IMR-90 (cell line): ENCODE data around the gene NHLRC3. TPM values are rescaled to one million over a fixed set of nuclear protein-coding genes. Genes with fewer than 3 reads are reported as not detected.

ENCODE experiments used
- ATAC-seq: fragments of 200-7000 bp; cut with Tn5 transposase; 2 replicates; pipeline ENCODE4 v1.9.1; 2020; ENCODE audit warnings: low read depth, mild to moderate bottlenecking, moderate library complexity
- BruUV-seq: library from RNA; stranded (reverse); fragments of 400-500 nt; replicated peaks from 2 replicates; lab custom pipeline; 2021; lab: Mats Ljungman, UMichigan
- CTCF ChIA-PET: fragments of 300-600 bp; formaldehyde crosslinking; extraction: SDS; loops from one replicate; lab custom pipeline; 2021; ENCODE audit warnings: antibody characterized with exemption; lab: Yijun Ruan, JAX
- POLR2A ChIA-PET: fragments of 300-600 bp; sonication (Branson Sonifier 250); formaldehyde crosslinking; loops from one replicate; lab custom pipeline; 2022; ENCODE audit warnings: antibody characterized with exemption; ENCODE audit not compliant: unreplicated experiment; lab: Charles Lee
- DNase-seq: peaks from one replicate; pipeline ENCODE4 v3.0.0; 2013
- H2AFZ ChIP-seq: replicated peaks from 2 replicates; pipeline ENCODE3; 2013; ENCODE audit warnings: low read length, mild to moderate bottlenecking; ENCODE audit not compliant: poor library complexity
- H2AK5ac ChIP-seq: 2 replicates; pipeline ENCODE4 v1.6.1; 2013; ENCODE audit warnings: low read depth, low read length, inconsistent platforms
- H2AK9ac ChIP-seq: replicated peaks from 2 replicates; pipeline ENCODE3; 2013; ENCODE audit warnings: mild to moderate bottlenecking, low read depth, low read length, moderate library complexity; ENCODE audit not compliant: poor library complexity
- H2BK120ac ChIP-seq: 2 replicates; pipeline ENCODE4 v1.6.1; 2013; ENCODE audit warnings: low read depth, low read length, inconsistent platforms
- H2BK15ac ChIP-seq: 3 replicates; pipeline ENCODE4 v1.6.1; 2013; ENCODE audit warnings: low read depth, low read length, inconsistent platforms
- H2BK20ac ChIP-seq: 2 replicates; pipeline ENCODE4 v1.6.1; 2013; ENCODE audit warnings: low read depth, mild to moderate bottlenecking, inconsistent platforms, low read length, moderate library complexity
- H2BK5ac ChIP-seq: 2 replicates; pipeline ENCODE4 v1.6.1; 2013; ENCODE audit warnings: mild to moderate bottlenecking, low read depth, low read length, inconsistent platforms; ENCODE audit not compliant: poor library complexity, severe bottlenecking
- H3K14ac ChIP-seq: replicated peaks from 2 replicates; pipeline ENCODE4 v1.6.1; 2013; ENCODE audit warnings: low read depth, low read length, inconsistent platforms
- H3K18ac ChIP-seq: 2 replicates; pipeline ENCODE4 v1.6.1; 2013; ENCODE audit warnings: low read depth, low read length, control low read depth
- H3K23ac ChIP-seq: 2 replicates; pipeline ENCODE4 v1.6.1; 2013; ENCODE audit warnings: low read depth, low read length, inconsistent platforms
- H3K27ac ChIP-seq: 2 replicates; pipeline ENCODE4 v1.5.1; 2013; ENCODE audit warnings: mild to moderate bottlenecking, control low read depth, low read length; ENCODE audit not compliant: insufficient read depth
- H3K27me3 ChIP-seq: 2 replicates; pipeline ENCODE4 v1.6.1; 2013; ENCODE audit warnings: low read length; ENCODE audit not compliant: control insufficient read depth, insufficient read depth
- H3K36me3 ChIP-seq: 2 replicates; pipeline ENCODE4 v1.6.1; 2013; ENCODE audit warnings: low read length, mixed read lengths; ENCODE audit not compliant: control insufficient read depth, insufficient read depth
- H3K4ac ChIP-seq: 2 replicates; pipeline ENCODE4 v1.6.1; 2013; ENCODE audit warnings: low read depth, low read length, inconsistent platforms
- H3K4me1 ChIP-seq: 2 replicates; pipeline ENCODE4 v1.6.1; 2013; ENCODE audit warnings: low read length, mixed read lengths; ENCODE audit not compliant: control insufficient read depth, insufficient read depth
- H3K4me2 ChIP-seq: 2 replicates; pipeline ENCODE4 v1.6.1; 2013; ENCODE audit warnings: low read depth, mild to moderate bottlenecking, control low read depth, low read length, moderate library complexity
- H3K4me3 ChIP-seq: 2 replicates; pipeline ENCODE4 v1.5.1; 2013; ENCODE audit warnings: low read depth, mild to moderate bottlenecking, control low read depth, low read length, moderate library complexity; ENCODE audit not compliant: insufficient read depth
- H3K56ac ChIP-seq: 2 replicates; pipeline ENCODE4 v1.6.1; 2013; ENCODE audit warnings: low read length, inconsistent platforms; ENCODE audit not compliant: insufficient read depth; ENCODE audit errors: extremely low read depth
- H3K79me1 ChIP-seq, 2 experiments: 2 replicates each; pipeline ENCODE4 v1.6.1; 2013; ENCODE audit warnings: low read length in 2 of 2, inconsistent platforms in 1 of 2, low read depth in 1 of 2
- H3K9ac ChIP-seq: 2 replicates; pipeline ENCODE4 v1.6.1; 2013; ENCODE audit warnings: low read depth, low read length, control low read depth
- H3K9me1 ChIP-seq: 2 replicates; pipeline ENCODE4 v1.6.1; 2013; ENCODE audit warnings: low read length, inconsistent platforms; ENCODE audit not compliant: insufficient read depth
- H3K9me3 ChIP-seq: 2 replicates; pipeline ENCODE4 v1.6.1; 2013; ENCODE audit warnings: low read length; ENCODE audit not compliant: control insufficient read depth, insufficient read depth
- H4K20me1 ChIP-seq: 2 replicates; pipeline ENCODE4 v1.6.1; 2013; ENCODE audit warnings: low read length, inconsistent platforms; ENCODE audit not compliant: insufficient read depth
- H4K5ac ChIP-seq: 2 replicates; pipeline ENCODE4 v1.6.1; 2013; ENCODE audit warnings: mild to moderate bottlenecking, low read depth, low read length, control low read depth
- H4K8ac ChIP-seq, 2 experiments: 2 replicates each; pipeline ENCODE4 v1.6.1; 2013; ENCODE audit warnings: low read depth in 2 of 2, low read length in 2 of 2, control low read depth in 1 of 2, inconsistent platforms in 1 of 2
- H4K91ac ChIP-seq: 2 replicates; pipeline ENCODE4 v1.6.1; 2013; ENCODE audit warnings: low read depth, low read length, inconsistent platforms; ENCODE audit not compliant: insufficient read depth
- FOS ChIP-seq: fragments of 150-350 bp; IDR thresholded peaks from 2 replicates; pipeline ENCODE4 v1.6.1; 2016; ENCODE audit warnings: low read depth, low read length
- MAFK ChIP-seq: IDR thresholded peaks from 2 replicates; pipeline ENCODE4 v1.6.1; 2012; ENCODE audit warnings: low read depth, low read length, improper control_type of control experiment
- MXI1 ChIP-seq: IDR thresholded peaks from 2 replicates; pipeline ENCODE4 v1.6.1; 2012; ENCODE audit warnings: low read depth, mild to moderate bottlenecking, low read length, moderate library complexity, borderline replicate concordance
- NFE2L2 ChIP-seq: fragments of 150-350 bp; IDR thresholded peaks from 2 replicates; pipeline ENCODE4 v1.6.1; 2016; ENCODE audit warnings: low read depth, mild to moderate bottlenecking, low read length
- SMC3 ChIP-seq: fragments of 150-350 bp; IDR thresholded peaks from 2 replicates; pipeline ENCODE4 v1.6.1; 2016; ENCODE audit warnings: low read depth, mild to moderate bottlenecking, antibody characterized with exemption, low read length, moderate library complexity
- WGBS, 2 experiments: methylation state at CpG; one replicate each; pipeline versions ENCODE4 v1.1.5 to v1.1.7; 2013; ENCODE audit warnings: missing lambda C conversion rate in 2 of 2; ENCODE audit not compliant: insufficient read length in 1 of 2; ENCODE audit errors: extremely low coverage in 2 of 2; 5-methylcytosine and 5-hydroxymethylcytosine counted together
- dilution Hi-C: fragments of 300-500 bp; cut with HindIII; formaldehyde crosslinking; loops from one replicate; pipeline ENCODE4 v1.14.3; 2018; ENCODE audit warnings: low sequenced_read_pairs; ENCODE audit not compliant: unreplicated experiment
- in situ Hi-C: fragments of 300-500 bp; cut with MboI; formaldehyde crosslinking; loops from 3 replicates; pipeline ENCODE4 v1.14.3; 2019; ENCODE audit warnings: low sequenced_read_pairs, inconsistent platforms, mixed read lengths
- intact Hi-C: fragments of 100-400 bp; cut with micrococcal nuclease; formaldehyde crosslinking; loops from 2 replicates; pipeline ENCODE4 v1.10.0; 2022
- polyA plus RNA-seq, 3 experiments: library from polyadenylated mRNA; depleted of rRNA; stranded (reverse); fragments of >200 nt; gene quantifications; 2 replicates each; pipeline ENCODE4 v1.2.3, GENCODE V29; 2012; ENCODE audit warnings: low replicate concordance in 1 of 3
- total RNA-seq: library from RNA; depleted of rRNA; stranded (reverse); fragments of >200 nt; gene quantifications from 2 replicates; pipeline ENCODE4 v1.2.3, GENCODE V29; 2012
- TF ChIP-seq, protein P1 (sequence below): fragments of 150-350 bp; IDR thresholded peaks from 2 replicates; pipeline ENCODE4 v1.6.1; 2017; ENCODE audit warnings: mild to moderate bottlenecking, antibody characterized with exemption, low read length, low read depth

NHLRC3 gene
- total and polyA plus RNA-seq, 2 of the 4 experiments (the other 2 are of a cell fraction), result 3.0 to 4.2 TPM

DNA sequence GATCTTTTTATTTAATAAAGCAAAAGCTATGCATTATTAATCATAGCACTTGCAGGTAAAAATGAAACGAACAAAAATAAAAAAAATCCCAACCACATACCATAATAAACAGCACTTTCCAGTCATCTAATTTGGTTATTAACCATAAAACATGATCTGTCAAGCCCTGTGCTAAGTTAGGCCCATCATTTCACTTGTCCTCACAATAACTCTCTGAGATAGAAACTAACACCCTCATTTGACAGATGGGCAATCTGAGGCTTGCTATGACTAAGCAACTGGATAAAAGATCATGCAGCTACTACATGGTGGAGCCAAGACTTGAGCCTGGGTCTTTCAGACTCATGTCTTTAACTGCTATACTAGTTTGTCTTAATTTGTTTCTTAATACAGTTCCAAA, 22.2 kb upstream of the NHLRC3 start:
- Histone ChIP-seq H3K9ac (no peak overlapping the region), H3K14ac (no peak overlapping the region), H3K79me1 (no peaks in the 10 kb centered on the region), H3K27ac (no peak overlapping the region), H3K4me2 (no peak overlapping the region), H3K18ac (no peak overlapping the region), H2BK15ac (no peak overlapping the region), H3K4me3 (no peak overlapping the region), H3K4ac (no peak overlapping the region), H2BK120ac (no peak overlapping the region), H3K36me3 (peaks cover 41% of the 10 kb centered on the region), H2BK20ac (no peak overlapping the region), H3K9me1 (no peaks in the 10 kb centered on the region; the same call in 1 of the 2 replicates), H2BK5ac (no peak overlapping the region), H4K91ac (no peak overlapping the region), H2AK5ac (no peak overlapping the region), H3K56ac (no peak overlapping the region), H3K23ac (no peak overlapping the region), H3K9me3 (no peaks in the 10 kb centered on the region), H4K20me1 (no peaks in the 10 kb centered on the region), H4K8ac (no peak overlapping the region), H2AK9ac (no peak overlapping the region), H3K4me1 (no peaks in the 10 kb centered on the region), H3K27me3 (no peaks in the 10 kb centered on the region), H2AFZ (no peak overlapping the region), H4K5ac (no peak overlapping the region)
- no peak for ATAC-seq
- ChIA-PET POLR2A (no interaction called here), CTCF (interaction anchor here (0.7 kb wide), 1 partner anchor 16 kb away, joined by 3 read pairs; no protein-coding TSS in a partner anchor)
- no peak for DNase-seq
- TF ChIP-seq FOS (no peak), SMC3 (no peak), NFE2L2 (no peak), MXI1 (no peak), MAFK (no peak)
- TF ChIP-seq, protein P1, sequence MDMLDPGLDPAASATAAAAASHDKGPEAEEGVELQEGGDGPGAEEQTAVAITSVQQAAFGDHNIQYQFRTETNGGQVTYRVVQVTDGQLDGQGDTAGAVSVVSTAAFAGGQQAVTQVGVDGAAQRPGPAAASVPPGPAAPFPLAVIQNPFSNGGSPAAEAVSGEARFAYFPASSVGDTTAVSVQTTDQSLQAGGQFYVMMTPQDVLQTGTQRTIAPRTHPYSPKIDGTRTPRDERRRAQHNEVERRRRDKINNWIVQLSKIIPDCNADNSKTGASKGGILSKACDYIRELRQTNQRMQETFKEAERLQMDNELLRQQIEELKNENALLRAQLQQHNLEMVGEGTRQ, result no peak
- dilution Hi-C loops, result no loop called here
- intact Hi-C loops, result no loop called here
- no CpG with 5 or more reads among the region's 1 CpG for WGBS, 2 experiments
- in situ Hi-C loops, result no loop called here
- BruUV-seq, result no TSS peak
